ENCODE measurements around the gene PRXL2A. TPM values are rescaled to one million over a fixed set of nuclear protein-coding genes. Genes with fewer than 3 reads are reported as not detected.

The PRXL2A gene
- total RNA-seq, 4 donors from 2014 or later = 218 to 456 (median 415) TPM

DNA sequence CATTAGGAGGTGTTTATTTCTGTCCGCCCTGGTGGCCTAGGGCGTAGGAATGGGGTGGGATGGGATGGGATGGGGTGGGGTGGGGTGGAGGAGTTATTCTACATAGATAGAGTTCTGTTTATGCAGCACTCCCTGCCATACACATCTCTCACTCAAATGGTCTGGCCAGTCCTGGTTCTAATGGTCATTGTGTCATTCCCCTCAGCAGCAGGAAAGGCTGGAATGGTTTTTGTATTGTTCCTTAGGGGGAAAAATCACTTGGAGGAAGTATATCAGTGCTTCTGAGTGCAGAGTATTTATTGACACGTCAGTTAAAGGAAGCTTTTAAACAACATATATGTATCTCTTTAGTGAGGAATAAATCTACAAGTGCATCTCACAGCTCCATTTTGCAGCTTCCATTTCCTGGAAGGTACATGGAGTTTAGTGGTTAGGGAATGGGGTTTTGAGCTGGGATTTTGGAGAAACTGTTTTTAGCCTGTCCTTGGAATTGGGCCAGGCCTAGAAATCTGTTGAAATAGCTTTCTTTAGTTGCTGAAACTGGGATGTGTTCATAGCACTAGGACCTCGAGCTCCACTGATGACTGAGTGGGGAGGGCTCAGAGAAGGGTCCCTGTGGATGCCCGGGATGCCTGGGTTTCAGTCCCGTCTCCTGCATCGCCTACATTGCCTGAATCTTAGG is 54.1 kb downstream of the PRXL2A start:
- DNase-seq (ENCODE audit: low spot score) (no peak), ATAC-seq (ENCODE audit: low FRiP score) (no peak)
- TF ChIP-seq, protein P1, sequence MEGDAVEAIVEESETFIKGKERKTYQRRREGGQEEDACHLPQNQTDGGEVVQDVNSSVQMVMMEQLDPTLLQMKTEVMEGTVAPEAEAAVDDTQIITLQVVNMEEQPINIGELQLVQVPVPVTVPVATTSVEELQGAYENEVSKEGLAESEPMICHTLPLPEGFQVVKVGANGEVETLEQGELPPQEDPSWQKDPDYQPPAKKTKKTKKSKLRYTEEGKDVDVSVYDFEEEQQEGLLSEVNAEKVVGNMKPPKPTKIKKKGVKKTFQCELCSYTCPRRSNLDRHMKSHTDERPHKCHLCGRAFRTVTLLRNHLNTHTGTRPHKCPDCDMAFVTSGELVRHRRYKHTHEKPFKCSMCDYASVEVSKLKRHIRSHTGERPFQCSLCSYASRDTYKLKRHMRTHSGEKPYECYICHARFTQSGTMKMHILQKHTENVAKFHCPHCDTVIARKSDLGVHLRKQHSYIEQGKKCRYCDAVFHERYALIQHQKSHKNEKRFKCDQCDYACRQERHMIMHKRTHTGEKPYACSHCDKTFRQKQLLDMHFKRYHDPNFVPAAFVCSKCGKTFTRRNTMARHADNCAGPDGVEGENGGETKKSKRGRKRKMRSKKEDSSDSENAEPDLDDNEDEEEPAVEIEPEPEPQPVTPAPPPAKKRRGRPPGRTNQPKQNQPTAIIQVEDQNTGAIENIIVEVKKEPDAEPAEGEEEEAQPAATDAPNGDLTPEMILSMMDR (IDR thresholded peaks at IDR 0.05) = no peak

DNA sequence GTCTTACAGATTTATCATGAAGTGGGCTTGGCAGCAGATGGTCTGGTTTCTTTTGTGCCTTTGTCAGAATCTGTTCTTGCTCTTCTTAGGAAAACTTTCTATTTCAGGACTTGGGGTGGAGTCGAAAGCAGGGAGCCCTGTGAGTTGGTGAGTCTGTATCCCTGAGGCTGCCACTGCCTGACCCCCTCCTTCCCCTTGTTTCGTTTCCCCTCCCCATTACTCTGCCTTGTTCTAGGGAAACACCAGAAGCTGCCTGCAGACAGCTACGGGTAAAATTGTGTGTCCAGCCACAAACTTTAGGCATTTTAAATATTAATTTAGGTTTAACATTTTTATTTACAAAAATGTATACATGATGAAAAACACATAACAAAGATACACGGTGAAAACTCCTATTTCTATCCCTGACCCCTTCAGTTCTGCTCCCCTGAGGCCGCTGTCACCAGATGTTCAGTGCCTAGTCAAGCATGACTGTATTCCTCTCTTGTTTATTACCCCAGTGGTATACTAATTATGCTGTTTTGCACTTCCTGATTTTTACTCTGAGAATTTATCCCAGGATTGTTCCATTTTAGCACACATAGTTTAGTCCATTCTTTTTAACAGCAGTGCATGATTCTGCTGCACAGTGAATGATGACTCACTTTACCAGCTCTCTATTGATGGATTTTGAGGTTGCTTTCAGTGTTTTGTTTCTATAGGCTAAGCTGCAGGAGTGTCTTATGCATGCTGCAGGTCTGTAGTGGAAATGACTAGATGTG is 54.8 kb downstream of the PRXL2A start:
- ATAC-seq (ENCODE audit: low FRiP score) (no peak), DNase-seq (ENCODE audit: low spot score) (no peak)
- TF ChIP-seq, protein P1 (IDR thresholded peaks at IDR 0.05) = no peak

DNA sequence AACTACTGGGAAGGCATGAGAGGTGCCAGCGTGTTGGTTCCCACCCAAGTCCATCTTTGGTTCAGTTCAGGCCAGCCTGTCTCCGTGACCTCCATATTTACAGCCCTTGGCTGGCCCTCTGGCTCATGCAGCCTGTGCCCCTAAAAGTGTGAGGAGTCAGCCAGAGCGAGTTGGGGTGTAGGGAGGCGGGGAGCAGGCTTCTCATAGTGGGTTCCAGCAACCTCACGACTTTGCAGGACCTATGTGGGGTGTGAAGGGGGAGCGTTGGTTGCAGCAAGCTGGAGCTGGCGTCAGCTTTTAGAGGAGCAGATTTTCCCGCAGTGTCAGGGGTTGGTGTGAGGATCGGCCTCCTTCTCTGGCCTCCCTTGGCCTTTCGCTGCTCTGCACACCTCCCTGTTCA is 55.5 kb downstream of the PRXL2A start:
- ATAC-seq (ENCODE audit: low FRiP score) (no peak), DNase-seq (ENCODE audit: low spot score) (no peak)
- TF ChIP-seq, protein P1 (IDR thresholded peaks at IDR 0.05) = no peak

DNA sequence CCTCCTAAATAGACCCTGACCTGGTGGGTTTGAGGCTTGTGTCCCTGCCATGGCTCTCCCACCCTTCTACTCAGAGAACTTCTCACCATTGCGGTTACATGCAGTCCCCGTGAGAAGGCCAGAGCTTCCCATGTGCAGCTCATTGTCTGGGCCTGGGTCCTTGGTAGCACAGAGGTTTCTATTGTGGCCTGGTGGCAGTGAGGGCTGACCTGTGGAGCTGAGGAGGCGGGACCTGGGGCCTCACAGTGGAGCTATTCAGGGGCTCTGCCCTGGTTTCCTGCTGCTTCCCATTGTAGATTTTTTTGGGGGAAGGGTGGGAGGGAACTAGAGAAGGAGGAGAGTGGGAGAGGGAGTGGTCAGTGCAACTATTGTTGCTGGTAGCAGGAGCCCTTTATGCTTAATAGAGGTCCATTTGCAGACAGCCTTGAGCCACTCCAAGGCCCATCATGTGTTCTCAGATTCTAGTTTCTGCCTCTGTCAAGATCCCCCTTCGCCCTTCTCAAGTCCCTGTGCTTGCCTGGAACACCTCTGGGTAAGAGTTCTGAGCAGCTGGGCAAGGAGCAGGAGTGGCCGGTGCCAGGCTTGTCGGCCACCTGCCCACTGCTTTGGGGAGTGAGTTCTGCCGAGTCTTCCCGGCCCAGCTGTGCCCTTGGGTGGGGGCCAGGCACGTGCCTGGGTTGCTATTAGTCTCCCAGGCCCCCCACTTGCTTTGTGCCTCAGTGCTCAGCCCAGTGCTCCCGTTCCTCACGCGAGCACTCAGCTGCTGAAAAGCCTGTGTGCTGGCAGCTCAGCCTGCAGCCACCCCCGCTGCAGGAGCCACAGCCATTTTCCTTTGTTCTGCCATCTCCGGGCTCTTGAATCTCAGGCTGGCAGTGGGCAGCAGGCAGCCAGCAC is 56.5 kb downstream of the PRXL2A start:
- no peak for DNase-seq (ENCODE audit: low spot score)
- TF ChIP-seq, protein P1 (IDR thresholded peaks at IDR 0.05) = no peak
- ATAC-seq (ENCODE audit: low FRiP score) = no peak

DNA sequence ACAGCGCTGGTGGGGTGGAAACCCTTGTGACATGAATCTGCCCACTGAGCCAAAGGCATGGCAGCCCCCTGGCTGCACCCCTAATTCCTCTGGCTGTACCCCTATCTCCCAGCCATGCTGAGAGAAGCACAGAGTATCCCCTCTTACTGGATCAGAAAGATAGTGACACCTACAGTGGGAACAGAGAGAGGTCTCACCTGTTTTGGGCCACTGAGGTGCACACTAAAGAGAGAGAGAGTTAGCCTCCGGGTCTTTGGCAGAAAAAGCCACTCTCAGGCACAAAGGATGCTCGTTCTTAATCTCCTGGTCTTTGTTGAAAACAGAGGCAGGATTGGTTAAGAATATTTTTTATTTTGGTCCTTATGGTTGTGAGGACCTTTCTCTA is 57.1 kb downstream of the PRXL2A start:
- ATAC-seq (ENCODE audit: low FRiP score) (no peak), DNase-seq (ENCODE audit: low spot score) (no peak)
- TF ChIP-seq, protein P1 (IDR thresholded peaks at IDR 0.05) = no peak

DNA sequence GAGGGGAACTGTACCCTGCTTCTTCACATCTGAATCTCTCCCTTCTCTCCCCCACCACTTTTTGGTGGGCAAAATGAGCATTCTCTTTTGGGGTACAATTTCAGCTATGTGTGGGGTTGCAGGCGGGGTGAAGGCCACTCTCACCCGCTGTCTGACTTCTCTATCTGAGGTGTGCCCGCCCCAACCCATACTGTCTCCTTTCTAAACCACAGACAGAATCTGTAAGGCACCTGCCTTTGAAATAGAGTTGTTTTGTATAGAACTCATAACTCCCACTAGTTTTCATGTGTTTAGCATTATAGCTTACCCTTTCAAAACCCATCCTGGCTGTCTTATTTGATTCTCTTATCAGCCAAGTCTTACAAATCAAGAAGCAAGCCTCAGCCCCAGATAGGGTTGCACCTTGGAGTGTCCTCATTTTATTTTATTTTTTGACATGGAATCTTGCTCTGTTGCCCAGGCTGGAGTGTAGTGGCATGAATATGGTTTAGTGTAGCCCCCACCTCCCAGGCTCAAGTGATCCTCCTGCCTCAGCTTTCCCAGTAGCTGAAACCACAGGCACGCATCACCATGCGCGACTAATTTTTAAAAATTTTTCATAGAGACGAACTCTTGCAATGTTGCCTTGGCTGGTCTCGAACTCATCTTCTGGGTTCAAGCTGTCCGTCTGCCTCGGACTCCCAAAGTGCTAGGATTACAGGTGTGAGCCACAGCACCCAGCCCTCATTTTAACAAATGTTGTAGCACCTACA is 57.7 kb downstream of the PRXL2A start:
- no peak for DNase-seq (ENCODE audit: low spot score)

More for the DNA sequence above, 57.7 kb downstream of the PRXL2A start:
- ATAC-seq (ENCODE audit: low FRiP score) = no peak
- TF ChIP-seq, protein P1 (IDR thresholded peaks at IDR 0.05) = no peak

All from omental fat pad (tissue), 4 donors.